Fibroblast of lung (primary cell): ENCODE results near the gene TOGARAM2.

ENCODE experiments used
- EZH2 ChIP-seq: IDR thresholded peaks from 2 replicates; pipeline ENCODE4 v1.5.1; 2012; ENCODE audit warnings: low read length, control low read depth, mild to moderate bottlenecking; ENCODE audit errors: missing control alignments
- TF ChIP-seq, protein P1 (sequence below), 2 donors: IDR thresholded peaks in 1 of 2; conservative IDR thresholded peaks in 1 of 2; 1 replicate in 1 of 2; 2 replicates in 1 of 2; pipeline ENCODE4 v1.5.1; 2011 to 2012; ENCODE audit warnings: low read length in 2 of 2, control low read depth in 1 of 2, inconsistent platforms in 1 of 2, low read depth in 1 of 2, mild to moderate bottlenecking in 1 of 2

- TF ChIP-seq, protein P1, sequence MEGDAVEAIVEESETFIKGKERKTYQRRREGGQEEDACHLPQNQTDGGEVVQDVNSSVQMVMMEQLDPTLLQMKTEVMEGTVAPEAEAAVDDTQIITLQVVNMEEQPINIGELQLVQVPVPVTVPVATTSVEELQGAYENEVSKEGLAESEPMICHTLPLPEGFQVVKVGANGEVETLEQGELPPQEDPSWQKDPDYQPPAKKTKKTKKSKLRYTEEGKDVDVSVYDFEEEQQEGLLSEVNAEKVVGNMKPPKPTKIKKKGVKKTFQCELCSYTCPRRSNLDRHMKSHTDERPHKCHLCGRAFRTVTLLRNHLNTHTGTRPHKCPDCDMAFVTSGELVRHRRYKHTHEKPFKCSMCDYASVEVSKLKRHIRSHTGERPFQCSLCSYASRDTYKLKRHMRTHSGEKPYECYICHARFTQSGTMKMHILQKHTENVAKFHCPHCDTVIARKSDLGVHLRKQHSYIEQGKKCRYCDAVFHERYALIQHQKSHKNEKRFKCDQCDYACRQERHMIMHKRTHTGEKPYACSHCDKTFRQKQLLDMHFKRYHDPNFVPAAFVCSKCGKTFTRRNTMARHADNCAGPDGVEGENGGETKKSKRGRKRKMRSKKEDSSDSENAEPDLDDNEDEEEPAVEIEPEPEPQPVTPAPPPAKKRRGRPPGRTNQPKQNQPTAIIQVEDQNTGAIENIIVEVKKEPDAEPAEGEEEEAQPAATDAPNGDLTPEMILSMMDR (conservative IDR thresholded peaks at IDR 0.05 in 1 of 2, IDR thresholded peaks at IDR 0.05 in 1 of 2; ENCODE audit: low read depth in 1 of 2, low read length in 2 of 2), result no peak
- no peak for TF ChIP-seq EZH2
These were observed 20.7 kb downstream of the TOGARAM2 start for GRCh38 chr2:29001806-29002205.
